ENCODE results near the gene CTNNA3.

GRCh38 chr10:67331121-67331910 lies 364.7 kb downstream of the CTNNA3 start:
- TF ChIP-seq POLR2A (IDR thresholded peaks at IDR 0.05), result no peak
- TF ChIP-seq CTCF (IDR thresholded peaks at IDR 0.05), result no peak

All from testis (tissue), 2 donors.